HG03469 (cell line): Measurements from ENCODE around the gene RBM34.
"Not testable (repeated sequence)": the region's sequence is repeated elsewhere in the genome, so short reads cannot be mapped to it uniquely, and the experiment has no call there.

ENCODE experiments used
- ATAC-seq: cut with Tn5 transposase; IDR thresholded peaks from one replicate; pipeline ENCODE4 v1.9.1; 2021; ENCODE audit warnings: mild to moderate bottlenecking, moderate library complexity, moderate number of reproducible peaks; ENCODE audit not compliant: unreplicated experiment

The RBM34 gene

DNA sequence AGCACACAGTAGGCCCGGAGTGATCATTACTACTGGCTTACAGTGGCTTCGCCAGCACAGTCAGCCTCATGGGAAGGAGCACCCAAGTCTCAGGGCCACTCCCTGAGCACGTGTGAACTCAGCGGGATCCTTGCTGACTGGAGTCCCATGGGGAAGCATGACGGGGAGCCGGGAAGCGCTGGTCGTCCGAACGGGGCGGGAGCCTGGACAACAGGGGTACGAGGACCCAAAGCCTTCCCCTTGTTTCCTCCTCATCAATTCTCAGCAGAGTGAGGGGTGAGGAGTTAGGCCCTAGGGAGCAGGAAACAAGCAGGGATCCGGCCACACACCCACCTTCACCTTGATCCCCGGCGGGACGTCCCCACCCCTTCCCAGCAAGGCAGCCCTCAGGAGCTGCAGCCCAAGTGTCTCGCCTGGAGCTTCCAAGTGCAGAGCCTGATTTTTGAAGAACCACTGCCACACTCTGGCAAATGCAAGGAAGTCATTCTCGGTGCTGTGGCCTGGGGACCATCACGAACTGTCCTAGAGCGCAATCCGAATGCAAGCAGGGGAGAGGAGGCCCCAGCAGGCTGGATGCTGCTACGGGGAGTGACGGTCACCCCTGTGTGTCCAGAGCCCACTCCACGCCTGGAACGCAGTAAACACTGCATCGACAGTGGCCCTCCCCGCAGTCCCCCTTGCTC is 67.9 kb downstream of the RBM34 start:
- ATAC-seq = no peak

DNA sequence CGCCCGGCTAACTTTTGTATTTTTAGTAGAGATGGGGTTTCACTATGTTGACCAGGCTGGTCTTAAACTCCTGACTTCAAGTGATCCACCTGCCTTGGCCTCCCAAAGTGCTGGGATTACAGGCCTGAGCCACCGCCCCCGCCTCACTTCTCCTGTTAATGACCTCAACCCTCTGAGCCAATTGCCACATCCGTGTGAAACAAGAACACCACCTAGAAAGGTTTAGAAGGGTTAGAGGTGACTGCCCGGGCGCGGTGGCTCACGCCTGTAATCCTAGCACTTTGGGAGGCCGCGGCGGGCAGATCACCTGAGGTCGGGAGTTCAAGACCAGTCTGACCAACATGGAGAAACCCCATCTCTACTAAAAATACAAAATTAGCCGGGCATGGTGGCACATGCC is 68.6 kb downstream of the RBM34 start:
- not testable (repeated sequence) for ATAC-seq

DNA sequence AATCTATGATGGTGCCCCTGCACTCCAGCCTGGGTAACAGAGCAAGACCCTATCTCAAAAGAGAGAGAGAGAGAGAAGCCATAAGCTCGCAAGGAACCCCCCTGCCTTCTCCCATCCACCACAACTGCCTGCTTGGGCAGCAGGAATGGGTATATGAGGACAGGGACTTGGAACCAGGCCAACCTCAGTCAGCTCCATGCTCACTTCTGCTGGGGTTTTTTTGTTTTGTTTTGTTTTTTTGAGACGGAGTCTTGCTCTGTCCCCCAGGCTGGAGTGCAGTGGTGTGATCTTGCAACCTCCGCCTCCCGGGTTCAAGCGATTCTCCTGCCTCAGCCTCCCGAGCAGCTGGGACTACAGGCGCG is 69.0 kb downstream of the RBM34 start:
- ATAC-seq = not testable (repeated sequence)

DNA sequence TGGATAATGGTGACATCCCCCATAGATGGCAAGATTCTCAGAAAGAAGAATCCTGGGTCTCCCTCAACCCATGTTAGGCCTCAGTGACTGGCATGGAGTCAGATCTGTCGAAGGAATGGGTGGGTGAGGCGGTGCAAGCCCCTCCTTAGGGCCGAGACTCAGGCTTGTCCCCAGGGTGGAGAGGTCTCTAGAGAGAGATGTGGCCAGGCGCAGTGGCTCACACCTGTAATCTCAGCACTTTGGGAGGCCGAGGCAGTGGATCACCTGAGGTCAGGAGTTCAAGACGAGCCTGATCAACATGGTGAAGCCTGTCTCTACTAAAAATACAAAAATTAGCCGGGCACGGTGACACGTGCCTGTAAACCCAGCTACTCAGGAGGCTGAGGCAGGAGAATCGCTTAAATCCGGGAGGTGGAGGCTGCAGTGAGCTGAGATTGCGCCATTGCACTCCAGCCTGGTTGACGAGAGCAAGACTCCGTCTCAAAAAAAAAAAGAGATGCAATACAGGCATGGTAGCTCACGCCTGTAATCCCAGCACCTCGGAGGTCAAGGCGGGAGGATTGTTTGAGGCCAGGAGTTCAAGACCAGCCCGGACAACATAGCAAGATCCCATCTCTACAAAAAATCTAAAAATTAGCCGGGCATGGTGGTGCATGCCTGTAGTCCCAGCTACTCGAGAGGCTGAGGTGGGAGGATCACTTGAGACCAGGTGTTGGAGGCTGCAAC is 69.6 kb downstream of the RBM34 start:
- not testable (repeated sequence) for ATAC-seq

DNA sequence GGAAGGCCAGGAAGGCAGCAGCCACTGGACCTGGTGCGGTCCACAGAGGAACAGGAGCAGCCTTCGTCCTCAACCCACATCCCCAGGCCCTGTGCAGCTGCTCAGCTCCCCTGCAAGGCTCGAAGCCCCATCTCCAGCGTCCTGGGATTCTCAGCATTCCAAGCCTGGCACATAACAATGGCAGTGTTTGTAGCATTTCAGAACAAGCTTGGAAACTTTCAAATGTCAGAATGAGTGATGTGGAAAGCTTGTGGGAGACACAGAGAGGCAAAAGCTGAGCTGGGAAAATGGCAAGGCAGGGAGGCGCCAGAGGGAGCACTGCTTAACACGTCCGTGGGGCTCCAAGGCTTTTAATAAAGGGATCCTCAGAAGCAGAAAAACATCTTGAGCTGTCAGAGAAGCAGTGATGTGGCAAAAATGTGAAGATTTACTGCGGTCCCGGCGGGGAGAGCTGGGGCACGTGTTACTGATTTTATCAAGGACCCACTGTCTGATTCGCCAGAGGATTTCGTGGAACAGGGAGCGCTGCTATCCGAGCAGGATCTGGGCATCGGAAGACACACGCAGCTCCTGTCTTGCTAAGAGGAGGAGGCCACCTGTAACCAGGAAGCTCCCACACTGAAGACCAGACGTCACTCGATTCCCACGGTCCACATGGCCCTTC is 70.5 kb downstream of the RBM34 start:
- no peak for ATAC-seq

DNA sequence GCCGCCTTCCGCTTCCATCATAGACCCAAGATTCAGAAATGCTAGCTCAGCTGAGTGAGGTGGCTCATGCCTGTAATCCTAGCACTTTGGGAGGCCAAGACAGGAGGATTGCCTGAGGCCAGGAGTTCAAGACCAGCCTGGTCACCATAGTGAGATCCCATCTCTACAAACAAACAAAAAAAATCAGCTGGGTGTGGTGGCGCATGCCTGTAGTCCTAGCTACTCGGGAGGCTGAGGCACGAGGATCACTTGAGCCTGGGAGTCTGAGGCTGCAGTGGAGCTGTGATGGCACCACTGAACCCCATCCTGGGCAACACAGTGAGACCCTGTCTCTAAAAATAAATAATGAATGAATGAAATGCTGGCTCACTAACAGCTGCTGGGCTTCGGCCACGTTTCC is 72.1 kb downstream of the RBM34 start:
- ATAC-seq = no peak

DNA sequence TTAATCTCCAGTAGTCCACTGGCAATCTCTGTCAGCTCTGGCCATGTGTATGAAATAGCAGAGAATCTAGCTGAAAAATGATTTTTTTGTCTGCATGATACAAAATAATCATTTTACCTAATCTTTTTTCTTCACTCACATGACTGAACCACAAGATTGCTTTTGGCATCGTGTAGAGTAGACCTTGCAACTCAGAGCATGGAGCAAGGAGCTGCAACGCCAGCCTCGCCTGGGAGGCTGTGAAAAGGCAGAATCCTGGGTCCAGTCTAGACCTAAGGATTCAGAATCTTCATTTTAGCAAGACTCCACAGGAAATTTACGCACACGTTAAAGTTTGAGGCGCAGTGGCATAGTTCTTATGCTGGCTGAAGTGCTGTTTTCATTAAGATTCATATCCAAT is 72.6 kb downstream of the RBM34 start:
- no peak for ATAC-seq

DNA sequence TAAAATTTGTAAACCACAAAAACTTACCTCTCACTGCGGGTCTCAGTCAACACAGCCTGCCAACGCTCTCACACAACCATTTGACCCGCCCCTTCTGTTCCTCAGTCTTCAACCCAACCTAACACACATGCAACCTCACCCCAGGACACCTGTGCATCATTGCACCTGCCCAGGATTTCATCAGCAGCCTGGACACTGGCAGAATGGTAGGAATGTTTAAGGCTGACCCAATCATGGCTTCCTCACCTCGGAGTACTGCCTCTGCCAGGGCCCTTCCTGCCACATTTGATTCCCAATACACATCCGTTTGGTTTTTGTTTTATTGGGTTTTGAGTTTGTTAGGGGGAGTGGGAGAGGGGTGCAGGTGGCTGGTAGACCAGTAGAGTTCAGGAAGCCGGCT is 73.1 kb downstream of the RBM34 start:
- ATAC-seq = no peak

DNA sequence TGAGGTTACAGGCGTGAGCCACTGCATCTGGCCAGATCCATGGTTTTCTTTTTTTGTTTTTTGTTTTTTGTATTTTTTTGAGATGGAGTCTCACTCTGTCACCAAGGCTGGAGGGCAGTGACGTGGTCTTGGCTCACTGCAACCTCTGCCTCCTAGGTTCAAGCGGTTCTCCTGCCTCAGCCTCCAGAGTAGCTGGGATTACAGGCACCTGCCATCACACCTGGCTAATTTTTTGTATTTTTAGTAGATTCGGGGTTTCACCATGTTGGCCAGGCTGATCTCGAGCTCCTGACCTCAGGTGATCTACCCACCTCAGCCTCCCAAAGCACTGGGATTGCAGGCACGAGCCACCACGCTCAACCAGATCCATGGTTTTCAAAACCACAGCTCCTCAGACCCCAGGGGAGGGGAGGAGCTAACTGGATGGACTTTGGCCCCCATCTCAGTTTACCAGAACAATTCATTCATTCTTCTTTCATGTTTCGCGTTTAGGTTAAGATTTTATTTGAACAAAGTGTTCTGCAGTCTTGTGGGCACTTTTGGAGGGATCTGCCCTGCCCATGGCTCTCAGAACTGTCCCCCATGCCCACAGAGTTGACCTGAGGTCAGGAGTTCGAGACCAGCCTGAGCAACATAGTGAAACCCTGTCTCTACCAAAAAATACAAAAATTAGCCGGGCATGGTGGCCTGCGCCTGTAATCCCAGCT is 75.5 kb downstream of the RBM34 start:
- ATAC-seq = not testable (repeated sequence)
